GM20000 (cell line): ENCODE data around the gene CLMP.
"Not testable (repeated sequence)": the region's sequence is repeated elsewhere in the genome, so short reads cannot be mapped to it uniquely, and the experiment has no call there.

Source experiments
- DNase-seq: peaks from one replicate; pipeline ENCODE4 v3.0.0; 2012; ENCODE audit warnings: low spot score
- CTCF ChIP-seq: IDR thresholded peaks from 2 replicates; pipeline ENCODE4 v1.5.1; 2012; ENCODE audit warnings: mild to moderate bottlenecking, control low read depth; ENCODE audit errors: extremely low read depth, missing control alignments

The CLMP gene

GRCh38 chr11:123091506-123091905, 103.5 kb downstream of the CLMP start:
- DNase-seq, result no peak

GRCh38 chr11:123090168-123090567, 104.9 kb downstream of the CLMP start:
- not testable (repeated sequence) for DNase-seq

More at GRCh38 chr11:123091506-123091905, 103.5 kb downstream of the CLMP start:
- TF ChIP-seq CTCF, result no peak

DNA sequence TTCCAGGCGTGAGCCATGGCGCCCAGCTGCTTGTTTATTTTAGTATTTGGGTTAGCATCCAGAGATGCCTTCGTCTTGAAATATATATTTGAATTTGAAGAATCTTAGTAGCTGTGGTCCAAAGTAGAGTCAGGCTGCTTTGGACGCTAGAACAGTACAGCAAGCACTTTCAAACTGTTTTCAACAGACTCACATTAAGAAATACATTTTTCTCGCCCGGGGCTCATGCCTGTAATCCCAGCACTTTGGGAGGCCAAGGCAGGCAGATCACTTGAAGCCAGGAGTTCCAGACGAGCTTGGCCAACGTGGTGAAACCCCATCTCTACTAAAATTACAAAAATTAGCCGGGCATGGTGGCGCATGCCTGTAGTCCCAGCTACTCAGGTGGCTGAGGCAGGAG, 106.2 kb downstream of the CLMP start:
- DNase-seq, result not testable (repeated sequence)

DNA sequence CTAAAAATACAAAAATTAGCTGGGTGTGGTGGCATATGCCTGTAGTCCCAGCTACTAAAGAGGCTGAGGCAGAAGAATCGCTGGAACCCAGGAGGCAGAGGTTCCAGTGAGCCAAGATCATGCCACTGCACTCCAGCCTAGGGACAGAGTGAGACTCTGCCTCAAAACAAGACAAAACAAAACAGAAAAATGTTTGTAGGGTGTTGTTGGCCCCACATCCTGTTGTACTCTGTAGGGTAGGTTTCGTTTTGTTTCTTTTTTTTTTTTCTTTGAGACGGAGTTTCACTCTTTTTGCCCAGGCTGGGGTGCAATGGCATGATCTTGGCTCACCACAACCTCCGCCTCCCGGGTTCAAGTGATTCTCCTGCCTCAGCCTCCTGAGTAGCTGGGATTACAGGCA, 107.4 kb downstream of the CLMP start:
- not testable (repeated sequence) for DNase-seq

GRCh38 chr11:123086305-123086704, 108.7 kb downstream of the CLMP start:
- no peak for DNase-seq

DNA sequence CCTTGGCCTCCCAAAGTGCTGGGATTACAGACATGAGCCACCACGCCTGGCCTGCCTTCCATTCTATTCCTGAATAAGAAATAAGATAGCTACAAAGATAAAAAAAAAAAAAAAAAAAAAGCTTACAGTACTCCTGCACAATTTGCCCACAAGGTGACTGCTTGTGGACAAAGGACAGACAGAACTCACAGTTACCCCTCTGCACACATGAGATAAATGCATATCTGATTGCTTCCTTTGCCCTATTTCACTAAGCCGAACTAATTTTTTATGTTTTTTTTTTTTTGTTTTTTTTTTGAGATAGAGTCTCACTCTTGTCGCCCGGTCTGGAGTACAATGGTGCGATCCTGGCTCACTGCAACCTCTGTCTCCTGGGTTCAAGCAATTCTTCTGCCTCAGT, 109.6 kb downstream of the CLMP start:
- TF ChIP-seq CTCF, result no peak
- no peak for DNase-seq

More at GRCh38 chr11:123086305-123086704, 108.7 kb downstream of the CLMP start:
- no peak for TF ChIP-seq CTCF

DNA sequence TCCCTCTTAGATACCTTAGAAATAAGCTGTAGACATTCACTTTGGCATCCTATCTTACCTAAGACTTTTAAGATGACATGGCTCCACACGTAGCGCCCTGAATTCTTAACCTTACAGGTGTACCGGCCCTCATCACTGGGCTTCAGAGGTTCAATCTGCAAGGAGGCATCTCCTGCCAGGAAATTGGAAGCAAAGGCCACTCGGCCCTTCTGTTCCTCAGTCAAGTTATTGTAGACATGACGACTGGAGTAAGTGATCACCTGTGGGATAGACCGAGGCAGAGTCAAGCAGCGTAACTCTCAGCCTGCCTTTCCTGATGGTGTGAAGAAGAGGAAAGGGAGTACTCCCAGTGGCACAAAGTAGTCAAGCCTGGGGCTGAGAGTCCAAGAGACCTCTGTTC, 110.6 kb downstream of the CLMP start:
- TF ChIP-seq CTCF, result no peak
- DNase-seq, result no peak

DNA sequence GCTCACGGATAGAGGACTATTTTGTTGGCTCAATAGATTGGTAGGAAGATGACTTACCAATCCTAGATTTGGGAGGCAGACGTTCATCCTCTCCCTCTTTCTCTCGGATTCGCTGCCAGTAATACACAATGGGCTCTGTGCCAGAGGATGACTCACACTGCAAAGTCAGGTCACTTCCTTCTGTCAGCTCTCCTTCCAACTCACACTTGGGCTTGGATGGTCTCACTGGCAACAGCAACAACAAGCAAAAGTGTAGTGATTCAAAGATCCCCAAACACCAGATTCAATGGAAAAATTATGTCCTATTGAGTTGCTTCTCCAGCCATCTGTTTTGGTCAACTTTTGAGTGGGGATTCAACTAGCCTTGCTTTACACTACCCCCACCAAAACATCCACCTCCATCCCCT, 111.4 kb downstream of the CLMP start:
- DNase-seq, result no peak
- TF ChIP-seq CTCF, result no peak

DNA sequence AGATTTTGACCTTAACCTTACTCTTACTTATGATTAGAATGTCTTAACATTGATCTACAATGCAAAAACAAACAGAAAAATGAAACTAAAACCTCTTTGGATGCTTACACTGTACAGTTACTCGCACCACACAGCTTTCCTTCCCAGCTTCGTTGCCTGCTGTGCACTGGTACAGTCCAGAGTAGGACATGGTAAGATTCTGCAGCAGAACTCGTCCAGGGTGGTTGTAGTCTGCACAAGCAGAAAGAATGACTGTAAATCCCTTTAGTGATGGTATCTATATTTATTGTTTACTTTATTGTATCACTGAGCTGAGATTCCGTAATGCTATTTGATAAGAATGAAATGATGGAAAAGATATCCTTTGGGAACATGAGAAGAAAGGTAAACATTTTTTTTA, 112.1 kb downstream of the CLMP start:
- no peak for DNase-seq
- no peak for TF ChIP-seq CTCF
